ENCODE results near the gene CAMKMT.

The CAMKMT gene

GRCh38 chr2:44777036-44777435 lies 415.3 kb downstream of the CAMKMT start:
- TF ChIP-seq TCF12 (IDR thresholded peaks at IDR 0.05; ENCODE audit: low read depth) (no peak), EP300 (IDR thresholded peaks at IDR 0.05; ENCODE audit: borderline replicate concordance) (no peak), TAF1 (IDR thresholded peaks at IDR 0.05; ENCODE audit: low read depth) (no peak), NFIC (IDR thresholded peaks at IDR 0.05) (no peak), MAX (IDR thresholded peaks at IDR 0.05) (no peak)
- TF ChIP-seq, protein P1, sequence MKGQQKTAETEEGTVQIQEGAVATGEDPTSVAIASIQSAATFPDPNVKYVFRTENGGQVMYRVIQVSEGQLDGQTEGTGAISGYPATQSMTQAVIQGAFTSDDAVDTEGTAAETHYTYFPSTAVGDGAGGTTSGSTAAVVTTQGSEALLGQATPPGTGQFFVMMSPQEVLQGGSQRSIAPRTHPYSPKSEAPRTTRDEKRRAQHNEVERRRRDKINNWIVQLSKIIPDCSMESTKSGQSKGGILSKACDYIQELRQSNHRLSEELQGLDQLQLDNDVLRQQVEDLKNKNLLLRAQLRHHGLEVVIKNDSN (IDR thresholded peaks at IDR 0.05), result no peak

DNA sequence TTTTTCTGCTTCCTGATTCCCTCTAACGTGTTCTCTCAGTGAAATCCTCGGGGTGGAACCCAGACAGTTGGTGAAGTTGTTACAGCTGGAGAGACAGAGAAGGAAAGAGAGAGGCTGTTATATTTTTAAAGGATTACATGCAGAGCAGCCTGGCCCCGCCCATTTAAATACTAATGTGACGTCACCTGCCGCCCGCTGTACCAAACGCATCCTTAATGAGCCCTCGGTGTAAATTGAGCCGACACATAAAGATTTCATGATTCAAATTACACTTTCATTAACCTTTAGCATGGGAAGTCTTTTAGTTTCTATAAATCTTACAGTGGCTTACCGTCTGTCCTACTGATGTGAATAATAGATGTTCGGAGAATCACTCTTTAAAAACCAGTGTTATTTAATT lies 415.8 kb downstream of the CAMKMT start:
- TF ChIP-seq RAD21 (IDR thresholded peaks at IDR 0.05; ENCODE audit: low read depth) (no peak), EGR1 (IDR thresholded peaks at IDR 0.05) (no peak), CREB1 (IDR thresholded peaks at IDR 0.05; ENCODE audit: low read depth) (no peak), MAX (IDR thresholded peaks at IDR 0.05) (no peak), NFIC (IDR thresholded peaks at IDR 0.05) (no peak), EP300 (IDR thresholded peaks at IDR 0.05; ENCODE audit: borderline replicate concordance) (no peak), TCF12 (IDR thresholded peaks at IDR 0.05; ENCODE audit: low read depth) (no peak), FOXM1 (IDR thresholded peaks at IDR 0.05; ENCODE audit: borderline replicate concordance, low read depth) (no peak), TEAD4 (IDR thresholded peaks at IDR 0.05) (no peak), TAF1 (IDR thresholded peaks at IDR 0.05; ENCODE audit: low read depth) (no peak), CEBPB (IDR thresholded peaks at IDR 0.05) (no peak), YY1 (IDR thresholded peaks at IDR 0.05; ENCODE audit: low read depth) (no peak), ZBTB7A (IDR thresholded peaks at IDR 0.05; ENCODE audit: low read depth) (no peak), REST (IDR thresholded peaks at IDR 0.05; ENCODE audit: low read depth) (no peak)
- TF ChIP-seq, protein P1 (IDR thresholded peaks at IDR 0.05), result no peak

GRCh38 chr2:44778221-44778654 lies 416.5 kb downstream of the CAMKMT start:
- TF ChIP-seq FOXM1 (IDR thresholded peaks at IDR 0.05; ENCODE audit: borderline replicate concordance, low read depth) (no peak), RAD21 (IDR thresholded peaks at IDR 0.05; ENCODE audit: low read depth) (no peak), YY1 (IDR thresholded peaks at IDR 0.05; ENCODE audit: low read depth) (no peak)
- TF ChIP-seq, protein P1 (IDR thresholded peaks at IDR 0.05), result no peak

- TF ChIP-seq REST (IDR thresholded peaks at IDR 0.05; ENCODE audit: low read depth), result no peak
Measured at GRCh38 chr2:44778671-44779476, 417.1 kb downstream of the CAMKMT start.

GRCh38 chr2:44779793-44780192 lies 418.0 kb downstream of the CAMKMT start:
- TF ChIP-seq MAX (IDR thresholded peaks at IDR 0.05) (no peak), ZBTB7A (IDR thresholded peaks at IDR 0.05; ENCODE audit: low read depth) (no peak), NFIC (IDR thresholded peaks at IDR 0.05) (no peak), REST (IDR thresholded peaks at IDR 0.05; ENCODE audit: low read depth) (no peak), YY1 (IDR thresholded peaks at IDR 0.05; ENCODE audit: low read depth) (no peak), TEAD4 (IDR thresholded peaks at IDR 0.05) (no peak), TAF1 (IDR thresholded peaks at IDR 0.05; ENCODE audit: low read depth) (no peak), EGR1 (IDR thresholded peaks at IDR 0.05) (no peak)
